ENCODE measurements around the gene SEC24C.

- TF ChIP-seq, protein P1, sequence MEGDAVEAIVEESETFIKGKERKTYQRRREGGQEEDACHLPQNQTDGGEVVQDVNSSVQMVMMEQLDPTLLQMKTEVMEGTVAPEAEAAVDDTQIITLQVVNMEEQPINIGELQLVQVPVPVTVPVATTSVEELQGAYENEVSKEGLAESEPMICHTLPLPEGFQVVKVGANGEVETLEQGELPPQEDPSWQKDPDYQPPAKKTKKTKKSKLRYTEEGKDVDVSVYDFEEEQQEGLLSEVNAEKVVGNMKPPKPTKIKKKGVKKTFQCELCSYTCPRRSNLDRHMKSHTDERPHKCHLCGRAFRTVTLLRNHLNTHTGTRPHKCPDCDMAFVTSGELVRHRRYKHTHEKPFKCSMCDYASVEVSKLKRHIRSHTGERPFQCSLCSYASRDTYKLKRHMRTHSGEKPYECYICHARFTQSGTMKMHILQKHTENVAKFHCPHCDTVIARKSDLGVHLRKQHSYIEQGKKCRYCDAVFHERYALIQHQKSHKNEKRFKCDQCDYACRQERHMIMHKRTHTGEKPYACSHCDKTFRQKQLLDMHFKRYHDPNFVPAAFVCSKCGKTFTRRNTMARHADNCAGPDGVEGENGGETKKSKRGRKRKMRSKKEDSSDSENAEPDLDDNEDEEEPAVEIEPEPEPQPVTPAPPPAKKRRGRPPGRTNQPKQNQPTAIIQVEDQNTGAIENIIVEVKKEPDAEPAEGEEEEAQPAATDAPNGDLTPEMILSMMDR (IDR thresholded peaks at IDR 0.05): no peak
- TF ChIP-seq POLR2A (IDR thresholded peaks at IDR 0.05): no peak
These were observed 53.3 kb downstream of the SEC24C start for GRCh38 chr10:73797324-73798025.

All from right lobe of liver (tissue), 4 donors.